Measurements from ENCODE around the gene CCDC88C. TPM values are rescaled to one million over a fixed set of nuclear protein-coding genes. Genes with fewer than 3 reads are reported as not detected.
A peak's percentile ranks its signal among the peaks of the same experiment; 100 is the strongest.

The CCDC88C gene
- total and polyA plus RNA-seq, 12 donors, result 2.2 to 8.4 (median 4.9) TPM

GRCh38 chr14:91255026-91255695 is 162.5 kb downstream of the CCDC88C start:
- H3K9me3 ChIP-seq, result no peaks in the 10 kb centered on the region
- intact Hi-C loops (cut with DNase I), result no loop called here
- no peak overlapping the region for H3K4me3 ChIP-seq
- peaks cover 9 to 63% (median 28%) of the 10 kb centered on the region in 9 donors for H3K4me1 ChIP-seq
- ATAC-seq (no peak), DNase-seq (no peak)
- WGBS, 2 donors, result 76 to 84% methylated on average over 9 of the region's 9 CpGs
- H3K27ac ChIP-seq, result peak overlapping the region in 2 of 10 donors; percentile 8 to 67
- H3K36me3 ChIP-seq, result no peaks in the 10 kb centered on the region
- TF ChIP-seq, protein P1, sequence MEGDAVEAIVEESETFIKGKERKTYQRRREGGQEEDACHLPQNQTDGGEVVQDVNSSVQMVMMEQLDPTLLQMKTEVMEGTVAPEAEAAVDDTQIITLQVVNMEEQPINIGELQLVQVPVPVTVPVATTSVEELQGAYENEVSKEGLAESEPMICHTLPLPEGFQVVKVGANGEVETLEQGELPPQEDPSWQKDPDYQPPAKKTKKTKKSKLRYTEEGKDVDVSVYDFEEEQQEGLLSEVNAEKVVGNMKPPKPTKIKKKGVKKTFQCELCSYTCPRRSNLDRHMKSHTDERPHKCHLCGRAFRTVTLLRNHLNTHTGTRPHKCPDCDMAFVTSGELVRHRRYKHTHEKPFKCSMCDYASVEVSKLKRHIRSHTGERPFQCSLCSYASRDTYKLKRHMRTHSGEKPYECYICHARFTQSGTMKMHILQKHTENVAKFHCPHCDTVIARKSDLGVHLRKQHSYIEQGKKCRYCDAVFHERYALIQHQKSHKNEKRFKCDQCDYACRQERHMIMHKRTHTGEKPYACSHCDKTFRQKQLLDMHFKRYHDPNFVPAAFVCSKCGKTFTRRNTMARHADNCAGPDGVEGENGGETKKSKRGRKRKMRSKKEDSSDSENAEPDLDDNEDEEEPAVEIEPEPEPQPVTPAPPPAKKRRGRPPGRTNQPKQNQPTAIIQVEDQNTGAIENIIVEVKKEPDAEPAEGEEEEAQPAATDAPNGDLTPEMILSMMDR (IDR thresholded peaks at IDR 0.05), result no peak
- H3K27me3 ChIP-seq, result peaks cover 0 to 23% (median 0%) of the 10 kb centered on the region in 7 donors

DNA sequence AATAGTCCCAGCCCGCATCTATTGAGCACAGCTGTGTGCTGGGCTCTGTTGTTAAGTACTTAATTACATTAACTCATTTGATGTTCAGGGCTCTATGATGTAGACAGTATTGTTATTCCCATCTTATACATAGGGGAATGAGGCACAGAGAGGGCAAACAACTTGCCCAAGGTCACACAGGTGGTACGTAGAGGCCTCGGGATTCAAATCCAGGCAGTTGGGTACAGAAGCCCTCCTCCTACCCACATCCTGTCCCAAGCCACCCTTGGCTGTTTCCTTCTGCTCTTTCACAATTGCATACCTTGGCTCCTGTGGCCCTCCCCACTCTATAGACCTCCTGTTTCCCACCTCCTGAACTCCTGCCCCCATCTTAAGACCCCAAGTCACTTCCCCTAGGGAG is 163.2 kb downstream of the CCDC88C start:
- intact Hi-C loops (cut with DNase I), result no loop called here
- Histone ChIP-seq H3K9me3 (no peaks in the 10 kb centered on the region), H3K4me1 (peaks cover 9 to 70% (median 28%) of the 10 kb centered on the region in 9 donors), H3K36me3 (no peaks in the 10 kb centered on the region), H3K27ac (peak overlapping the region in 3 of 10 donors; percentile 66 to 78 (median 67)), H3K4me3 (no peak overlapping the region), H3K27me3 (peaks cover 0 to 23% (median 0%) of the 10 kb centered on the region in 7 donors)
- no peak for ATAC-seq
- no peak for DNase-seq
- 82 to 91% methylated on average over 3 of the region's 3 CpGs for WGBS, 2 donors
- TF ChIP-seq, protein P1 (IDR thresholded peaks at IDR 0.05), result no peak

GRCh38 chr14:91253795-91254323 is 163.8 kb downstream of the CCDC88C start:
- intact Hi-C loops (cut with DNase I), result no loop called here
- peak in 4 of 8 donors; percentile 1 to 43 (median 12) for ATAC-seq
- peaks cover 0 to 23% (median 0%) of the 10 kb centered on the region in 7 donors for H3K27me3 ChIP-seq
- peak overlapping the region in 9 of 10 donors; percentile 46 to 71 (median 61) for H3K4me3 ChIP-seq
- H3K4me1 ChIP-seq, result peaks cover 9 to 72% (median 28%) of the 10 kb centered on the region in 9 donors
- no peaks in the 10 kb centered on the region for H3K36me3 ChIP-seq
- H3K27ac ChIP-seq, result peak overlapping the region in 6 of 10 donors; percentile 22 to 78 (median 66)
- DNase-seq, result no peak
- 26 to 31% methylated on average over 20 of the region's 20 CpGs for WGBS, 2 donors
- no peaks in the 10 kb centered on the region for H3K9me3 ChIP-seq
- TF ChIP-seq, protein P1 (IDR thresholded peaks at IDR 0.05), result no peak

DNA sequence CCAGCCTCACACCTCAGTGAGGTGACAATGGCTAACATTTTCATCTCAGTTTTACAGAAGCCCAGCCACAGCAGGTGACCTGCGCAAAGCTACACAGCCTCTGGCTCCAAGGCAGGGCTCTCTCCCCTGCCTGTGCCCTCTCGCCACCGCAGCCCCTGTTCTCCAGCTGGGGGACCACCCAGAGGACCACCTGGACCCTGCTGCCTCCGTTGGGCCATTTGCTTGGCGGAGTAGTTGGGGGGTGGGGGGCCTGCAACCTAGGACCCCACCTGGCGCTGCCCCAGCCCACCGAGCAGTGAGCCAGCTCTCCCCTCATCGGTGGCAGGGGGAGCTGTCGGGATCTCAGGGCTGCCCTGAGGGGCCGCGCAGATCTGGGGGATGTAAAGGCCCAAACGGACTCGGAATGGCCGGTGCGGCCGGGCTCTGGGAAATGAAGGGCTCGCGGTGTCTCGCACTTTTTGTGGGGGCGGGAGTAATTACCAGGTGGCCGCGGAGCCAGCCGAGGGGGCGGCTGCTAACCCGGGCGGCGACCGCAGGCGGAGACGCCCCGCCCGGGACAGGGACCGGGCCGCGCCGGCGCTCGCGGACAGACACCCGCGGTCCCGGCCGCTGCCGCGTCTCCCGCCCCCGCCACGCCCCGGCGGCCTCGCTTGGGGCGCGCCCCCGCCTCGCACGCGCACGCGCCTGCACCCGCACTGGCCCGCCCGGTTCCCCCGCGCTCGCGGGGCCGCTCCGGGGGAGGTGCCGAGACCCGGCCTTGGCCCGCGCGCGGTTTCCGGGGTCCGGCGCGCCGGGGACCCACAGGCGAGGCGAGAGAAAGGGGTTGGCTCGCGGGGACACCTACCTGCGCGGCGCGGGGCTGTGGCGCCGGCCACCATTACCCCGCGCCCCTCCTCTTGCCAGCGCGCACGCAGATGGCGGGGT is 164.5 kb downstream of the CCDC88C start:
- H3K4me1 ChIP-seq, result peaks cover 9 to 71% (median 28%) of the 10 kb centered on the region in 9 donors

More for the DNA sequence above, 164.5 kb downstream of the CCDC88C start:
- Histone ChIP-seq H3K27ac (peak overlapping the region in 6 of 10 donors; percentile 22 to 78 (median 66)), H3K36me3 (no peaks in the 10 kb centered on the region), H3K4me3 (peak overlapping the region; percentile 38 to 71 (median 60)), H3K9me3 (no peaks in the 10 kb centered on the region), H3K27me3 (peaks cover 0 to 23% (median 0%) of the 10 kb centered on the region in 7 donors)
- DNase-seq (peak in 1 of 2 donors; percentile 53), ATAC-seq (peak in 7 of 8 donors; percentile 24 to 68 (median 36))
- TF ChIP-seq, protein P1 (IDR thresholded peaks at IDR 0.05), result peak in 1 of 9 donors; percentile 14
- intact Hi-C loops (cut with DNase I), result no loop called here
- 4% methylated on average over 50 to 95 of the region's 95 CpGs for WGBS, 2 donors

Data from heart right ventricle (tissue), 16 donors.